PFSK-1 (cell line): ENCODE measurements around the gene STYX.

Experiments
- POLR2AphosphoS5 ChIP-seq: IDR thresholded peaks from 2 replicates; pipeline ENCODE4 v1.6.1; 2012; ENCODE audit warnings: low read depth, mild to moderate bottlenecking, control low read depth, low read length, moderate library complexity
- TAF1 ChIP-seq: IDR thresholded peaks from 2 replicates; pipeline ENCODE4 v1.6.1; 2012; ENCODE audit warnings: low read length, control low read depth, borderline replicate concordance; ENCODE audit not compliant: insufficient read depth

GRCh38 chr14:52790011-52790755 lies 60.2 kb downstream of the STYX start:
- no peak for TF ChIP-seq POLR2AphosphoS5
- no peak for TF ChIP-seq TAF1
